ENCODE data around the gene MTHFD1L. TPM values are rescaled to one million over a fixed set of nuclear protein-coding genes. Genes with fewer than 3 reads are reported as not detected.

Gene MTHFD1L
- total and polyA plus RNA-seq, 2 of the 4 experiments (the other 2 are of a cell fraction) = 43.5 to 53.2 TPM

DNA sequence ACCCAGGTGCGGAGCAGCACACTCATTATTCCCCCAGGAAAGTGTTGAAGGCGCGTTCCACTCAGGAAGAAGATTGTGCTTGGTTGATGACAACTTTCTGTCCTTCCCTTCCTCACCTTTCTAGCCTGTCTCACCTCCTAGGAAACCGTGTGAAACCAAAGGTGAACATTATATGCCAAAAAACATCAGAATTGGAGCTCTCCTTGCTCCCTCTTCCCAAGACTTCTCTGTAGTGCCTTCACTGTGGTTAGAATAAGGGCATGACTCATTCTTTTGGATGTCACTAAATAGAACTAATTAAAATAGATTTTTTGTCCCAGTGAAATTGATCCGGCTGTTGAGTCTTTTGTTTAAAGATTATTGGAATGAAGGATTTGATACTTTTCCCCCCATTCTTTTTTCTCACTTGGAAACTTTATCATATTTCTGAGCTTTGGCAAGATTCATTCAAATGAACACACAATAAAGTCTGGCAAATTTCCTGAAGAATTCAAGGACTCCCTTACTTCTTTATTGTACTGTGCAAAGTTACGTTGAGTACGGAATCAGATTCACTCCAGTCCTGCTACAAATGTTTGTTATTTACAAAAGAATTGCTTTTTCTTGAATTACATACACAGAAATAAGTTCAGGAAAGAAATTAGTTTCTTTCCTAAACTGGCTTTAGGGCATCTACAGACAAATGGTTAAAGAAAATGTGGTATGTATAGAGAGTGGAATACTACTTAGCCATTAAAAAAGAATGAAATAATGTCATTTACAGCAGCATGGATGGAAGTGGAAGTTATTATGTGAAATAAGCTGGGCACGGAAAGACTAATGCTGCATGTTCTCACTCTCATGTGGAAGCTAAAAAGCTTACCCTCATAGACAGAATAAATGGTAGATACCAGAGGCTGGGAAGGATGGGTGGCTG is 231.4 kb downstream of the MTHFD1L start:
- H3K14ac ChIP-seq (replicated peaks; ENCODE audit: low read depth, low read length) = no peak overlapping the region
- no CpG with 5 or more reads among the region's 8 CpGs for WGBS, 2 experiments (ENCODE audit: extremely low coverage in 2 of 2, insufficient read length in 1 of 2)
- H2BK120ac ChIP-seq (ENCODE audit: low read depth, low read length) = no peak overlapping the region
- H3K79me1 ChIP-seq (ENCODE audit: low read depth in 1 of 2, low read length in 2 of 2) = peaks cover 0 to 11% of the 10 kb centered on the region in 2 experiments; a peak in 2 of 4 replicates
- no peak overlapping the region; the same call in 2 of the 3 replicates for H2BK15ac ChIP-seq (ENCODE audit: low read depth, low read length)
- CTCF ChIA-PET = interaction anchor here (0.6 to 1.7 kb wide), 2 partner anchors 208 to 227 kb away, joined by 6 read pairs; no protein-coding TSS in a partner anchor
- ATAC-seq (ENCODE audit: low read depth) (no peak), DNase-seq (peak; percentile 23)
- no TSS peak for BruUV-seq (replicated peaks)
- no peak overlapping the region for H2BK5ac ChIP-seq (ENCODE audit: low read depth, low read length, poor library complexity, severe bottlenecking)
- H3K27me3 ChIP-seq (ENCODE audit: control insufficient read depth, insufficient read depth, low read length) = no peaks in the 10 kb centered on the region
- no peak overlapping the region for H4K91ac ChIP-seq (ENCODE audit: insufficient read depth, low read depth, low read length)
- dilution Hi-C loops (cut with HindIII; ENCODE audit: low sequenced_read_pairs, unreplicated experiment) (no loop called here), in situ Hi-C loops (cut with MboI; ENCODE audit: low sequenced_read_pairs) (no loop called here), intact Hi-C loops (cut with micrococcal nuclease) (no loop called here)
- no peak overlapping the region for H2BK20ac ChIP-seq (ENCODE audit: low read depth, low read length)
- no peak overlapping the region for H3K9ac ChIP-seq (ENCODE audit: low read depth, low read length)
- H3K4ac ChIP-seq (ENCODE audit: low read depth, low read length) = no peak overlapping the region
- no peaks in the 10 kb centered on the region for H3K9me3 ChIP-seq (ENCODE audit: control insufficient read depth, insufficient read depth, low read length)
- no peak overlapping the region for H3K4me3 ChIP-seq (ENCODE audit: insufficient read depth, low read depth, low read length)
- no peak overlapping the region for H2AFZ ChIP-seq (replicated peaks; ENCODE audit: low read length, poor library complexity)
- H3K9me1 ChIP-seq (ENCODE audit: insufficient read depth, low read length) = peaks cover 3% of the 10 kb centered on the region; the same call in 1 of the 2 replicates
- peaks cover 4% of the 10 kb centered on the region; the same call in 1 of the 2 replicates for H4K20me1 ChIP-seq (ENCODE audit: insufficient read depth, low read length)
- no peak overlapping the region; a peak in 1 of 4 replicates for H4K8ac ChIP-seq (ENCODE audit: low read depth in 2 of 2, low read length in 2 of 2)
- H2AK5ac ChIP-seq (ENCODE audit: low read depth, low read length) = no peak overlapping the region
- no peak overlapping the region for H2AK9ac ChIP-seq (replicated peaks; ENCODE audit: low read depth, low read length, poor library complexity)
- H3K4me1 ChIP-seq (ENCODE audit: control insufficient read depth, insufficient read depth, low read length) = peaks cover 3% of the 10 kb centered on the region
- peaks cover 48% of the 10 kb centered on the region for H3K36me3 ChIP-seq (ENCODE audit: control insufficient read depth, insufficient read depth, low read length)
- no peak overlapping the region for H3K23ac ChIP-seq (ENCODE audit: low read depth, low read length)
- H4K5ac ChIP-seq (ENCODE audit: low read depth, low read length) = no peak overlapping the region
- H3K27ac ChIP-seq (ENCODE audit: insufficient read depth, low read length) = no peak overlapping the region
- TF ChIP-seq MAZ (IDR thresholded peaks at IDR 0.05; ENCODE audit: borderline replicate concordance, low read depth, low read length) (no peak), RCOR1 (IDR thresholded peaks at IDR 0.05; ENCODE audit: insufficient replicate concordance, low read length) (no peak), BHLHE40 (IDR thresholded peaks at IDR 0.05; ENCODE audit: low read depth, low read length) (no peak), MXI1 (IDR thresholded peaks at IDR 0.05; ENCODE audit: borderline replicate concordance, low read depth, low read length) (no peak), NFE2L2 (IDR thresholded peaks at IDR 0.05; ENCODE audit: low read depth, low read length) (no peak), CTCF (conservative IDR thresholded peaks at IDR 0.05; ENCODE audit: low read depth, low read length) (no peak), USF2 (IDR thresholded peaks at IDR 0.05; ENCODE audit: low read depth, low read length) (no peak), CHD1 (IDR thresholded peaks at IDR 0.05; ENCODE audit: low read depth, low read length) (no peak), POLR2A (IDR thresholded peaks at IDR 0.05; ENCODE audit: low read depth, low read length) (no peak), FOS (IDR thresholded peaks at IDR 0.05; ENCODE audit: low read depth, low read length) (no peak), SMC3 (IDR thresholded peaks at IDR 0.05; ENCODE audit: low read depth, low read length) (no peak)
- TF ChIP-seq, protein P1, sequence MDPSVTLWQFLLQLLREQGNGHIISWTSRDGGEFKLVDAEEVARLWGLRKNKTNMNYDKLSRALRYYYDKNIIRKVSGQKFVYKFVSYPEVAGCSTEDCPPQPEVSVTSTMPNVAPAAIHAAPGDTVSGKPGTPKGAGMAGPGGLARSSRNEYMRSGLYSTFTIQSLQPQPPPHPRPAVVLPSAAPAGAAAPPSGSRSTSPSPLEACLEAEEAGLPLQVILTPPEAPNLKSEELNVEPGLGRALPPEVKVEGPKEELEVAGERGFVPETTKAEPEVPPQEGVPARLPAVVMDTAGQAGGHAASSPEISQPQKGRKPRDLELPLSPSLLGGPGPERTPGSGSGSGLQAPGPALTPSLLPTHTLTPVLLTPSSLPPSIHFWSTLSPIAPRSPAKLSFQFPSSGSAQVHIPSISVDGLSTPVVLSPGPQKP (IDR thresholded peaks at IDR 0.05; ENCODE audit: borderline replicate concordance, low read depth, low read length) = no peak
- H3K56ac ChIP-seq (ENCODE audit: extremely low read depth, insufficient read depth, low read length) = no peak overlapping the region
- POLR2A ChIA-PET (ENCODE audit: unreplicated experiment) = no interaction called here
- H3K18ac ChIP-seq (ENCODE audit: low read depth, low read length) = no peak overlapping the region
- H3K4me2 ChIP-seq (ENCODE audit: low read depth, low read length) = no peak overlapping the region
